C4-2B (cell line): ENCODE data around the gene UQCC5.

ENCODE experiments used
- CTCF ChIP-seq: fragments of 450-650 bp; conservative IDR thresholded peaks from 2 replicates; pipeline ENCODE4 v1.5.1; 2017; ENCODE audit warnings: mild to moderate bottlenecking
- ZFX ChIP-seq: fragments of 450-650 bp; IDR thresholded peaks from 2 replicates; pipeline ENCODE4 v1.6.1; 2017

GRCh38 chr3:52509753-52510328 is 26.6 kb upstream of the UQCC5 start:
- no peak for TF ChIP-seq CTCF
- TF ChIP-seq ZFX = no peak
